GM06990 (cell line): ENCODE measurements around the gene DBN1.

Experiments
- DNase-seq: peaks from one replicate; pipeline ENCODE4 v3.0.0-alpha.2; 2011; ENCODE audit not compliant: insufficient read length; ENCODE audit errors: extremely low read depth
- H3K27me3 ChIP-seq: replicated peaks from 2 replicates; pipeline ENCODE4 v1.6.0; 2011; ENCODE audit warnings: low read length; ENCODE audit not compliant: control insufficient read depth, insufficient read depth
- H3K36me3 ChIP-seq: 2 replicates; pipeline ENCODE4 v1.5.1; 2011; ENCODE audit warnings: low read length; ENCODE audit not compliant: control insufficient read depth, insufficient read depth
- H3K4me3 ChIP-seq: replicated peaks from 2 replicates; pipeline ENCODE4 v1.5.1; 2011; ENCODE audit warnings: low read depth, mild to moderate bottlenecking, control low read depth, low read length
- CTCF ChIP-seq: IDR thresholded peaks from 2 replicates; pipeline ENCODE4 v1.5.1; 2011; ENCODE audit warnings: low read length, control low read depth, mild to moderate bottlenecking, inconsistent platforms; ENCODE audit not compliant: insufficient read depth, poor library complexity, severe bottlenecking

DBN1 gene

DNA sequence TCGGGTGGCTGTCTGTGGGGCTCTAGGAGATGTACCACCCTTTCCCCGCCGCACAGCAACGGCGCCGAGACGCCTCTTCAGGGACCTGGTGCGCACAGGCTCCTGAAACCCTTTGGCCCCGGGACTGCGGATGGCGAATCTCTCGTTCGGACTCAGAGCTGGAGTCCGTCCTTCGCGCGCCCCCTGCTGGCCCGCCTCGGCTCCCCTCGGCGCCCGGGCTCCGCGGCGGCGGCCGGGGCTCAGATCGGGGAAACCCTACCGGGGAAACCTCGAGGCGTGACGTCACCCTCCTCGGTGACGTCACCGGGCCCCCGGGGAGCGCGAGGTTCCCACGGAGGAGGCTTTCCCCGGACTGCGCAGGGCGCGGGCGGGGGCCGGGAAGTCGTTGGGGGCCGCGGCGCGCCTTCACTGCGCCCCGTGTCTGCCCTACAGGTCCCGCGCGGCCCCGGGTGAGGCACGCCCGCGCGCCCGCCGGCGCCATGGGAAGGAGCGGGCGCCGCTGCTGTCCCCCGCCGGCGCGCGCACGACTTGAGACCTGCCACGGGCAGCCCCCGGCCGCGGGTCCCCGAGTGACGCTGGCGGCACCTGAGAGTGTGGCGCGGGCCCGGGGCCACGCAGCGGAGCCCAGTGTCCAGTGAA lies 18.9 kb downstream of the DBN1 start:
- peak; percentile 53 for TF ChIP-seq CTCF
- Histone ChIP-seq H3K27me3 (no peaks in the 10 kb centered on the region), H3K36me3 (no peaks in the 10 kb centered on the region; the same call in 1 of the 2 replicates), H3K4me3 (peak overlapping the region; percentile 71)
- peak; percentile 94 for DNase-seq

GRCh38 chr5:177453852-177454396 lies 19.5 kb downstream of the DBN1 start:
- H3K27me3 ChIP-seq = no peaks in the 10 kb centered on the region
- TF ChIP-seq CTCF = no peak
- H3K36me3 ChIP-seq = no peaks in the 10 kb centered on the region; the same call in 1 of the 2 replicates
- peak overlapping the region; percentile 71 for H3K4me3 ChIP-seq
- DNase-seq = no peak

- Histone ChIP-seq H3K36me3 (no peaks in the 10 kb centered on the region; the same call in 1 of the 2 replicates), H3K27me3 (no peaks in the 10 kb centered on the region), H3K4me3 (no peak overlapping the region)
- no peak for DNase-seq
- TF ChIP-seq CTCF = no peak
Observed at GRCh38 chr5:177452688-177453638, 20.5 kb downstream of the DBN1 start.

DNA sequence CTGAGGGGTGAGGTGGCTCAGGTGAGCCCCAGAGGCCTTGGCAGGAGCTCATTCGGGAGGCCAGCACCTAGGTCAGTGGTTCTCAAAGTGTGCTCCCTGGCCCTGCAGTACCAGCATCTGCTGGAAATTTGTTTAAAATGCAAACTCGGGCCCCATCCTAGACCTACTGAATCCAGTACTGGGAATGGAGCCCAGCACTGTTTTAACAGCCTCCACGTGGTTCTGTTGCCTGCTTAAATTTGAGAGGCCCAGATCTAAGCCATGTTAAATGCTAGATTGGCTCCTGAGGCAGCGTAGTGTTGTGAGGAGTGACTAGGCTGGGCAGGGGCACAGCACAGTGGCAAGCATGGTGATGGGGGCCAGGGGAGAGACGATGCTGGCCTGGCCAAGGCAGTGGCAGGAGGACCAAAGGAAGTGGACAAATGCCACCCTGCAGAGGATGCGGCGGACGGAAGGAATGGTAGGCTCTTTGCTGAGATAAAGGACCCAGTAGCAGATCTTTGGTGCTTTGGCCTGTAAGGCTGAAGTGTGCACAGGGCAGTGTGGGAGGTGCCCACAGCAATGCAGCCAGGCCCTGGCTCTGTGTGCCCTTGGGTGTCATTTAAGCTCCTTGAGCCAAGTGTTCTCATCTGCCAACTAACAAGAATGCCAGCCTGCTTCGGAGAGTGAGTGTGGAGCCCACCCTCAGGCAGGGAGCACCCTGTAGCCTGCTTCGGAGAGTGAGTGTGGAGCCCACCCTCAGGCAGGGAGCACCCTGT lies 22.6 kb downstream of the DBN1 start:
- H3K36me3 ChIP-seq = no peaks in the 10 kb centered on the region; the same call in 1 of the 2 replicates
- H3K27me3 ChIP-seq = no peaks in the 10 kb centered on the region
- no peak overlapping the region for H3K4me3 ChIP-seq
- no peak for DNase-seq
- no peak for TF ChIP-seq CTCF

GRCh38 chr5:177449140-177450061 lies 24.0 kb downstream of the DBN1 start:
- TF ChIP-seq CTCF = no peak
- DNase-seq = no peak
- H3K4me3 ChIP-seq = no peak overlapping the region

More at GRCh38 chr5:177449140-177450061, 24.0 kb downstream of the DBN1 start:
- H3K36me3 ChIP-seq = no peaks in the 10 kb centered on the region; the same call in 1 of the 2 replicates
- H3K27me3 ChIP-seq = no peaks in the 10 kb centered on the region
